ENCODE results near the gene DNAI1. TPM values are rescaled to one million over a fixed set of nuclear protein-coding genes. Genes with fewer than 3 reads are reported as not detected.

Gene DNAI1
- total and polyA plus RNA-seq, 2 of the 4 experiments (the other 2 are of a cell fraction) = not detected

GRCh38 chr9:34551751-34552605, 93.4 kb downstream of the DNAI1 start:
- Histone ChIP-seq H3K9me3 (ENCODE audit: control insufficient read depth, insufficient read depth, low read length) (no peaks in the 10 kb centered on the region), H4K20me1 (ENCODE audit: insufficient read depth, low read length) (no peaks in the 10 kb centered on the region), H2AK5ac (ENCODE audit: low read depth, low read length) (no peak overlapping the region), H2BK120ac (ENCODE audit: low read depth, low read length) (no peak overlapping the region), H3K79me1 (ENCODE audit: low read depth in 1 of 2, low read length in 2 of 2) (no peaks in the 10 kb centered on the region), H2BK15ac (ENCODE audit: low read depth, low read length) (no peak overlapping the region), H3K4me2 (ENCODE audit: low read depth, low read length) (no peak overlapping the region), H3K27me3 (ENCODE audit: control insufficient read depth, insufficient read depth, low read length) (peaks cover 59% of the 10 kb centered on the region), H3K9ac (ENCODE audit: low read depth, low read length) (no peak overlapping the region), H2AFZ (replicated peaks; ENCODE audit: low read length, poor library complexity) (no peak overlapping the region), H3K14ac (replicated peaks; ENCODE audit: low read depth, low read length) (no peak overlapping the region), H3K4me1 (ENCODE audit: control insufficient read depth, insufficient read depth, low read length) (no peaks in the 10 kb centered on the region), H3K9me1 (ENCODE audit: insufficient read depth, low read length) (no peaks in the 10 kb centered on the region), H2BK5ac (ENCODE audit: low read depth, low read length, poor library complexity, severe bottlenecking) (no peak overlapping the region), H3K56ac (ENCODE audit: extremely low read depth, insufficient read depth, low read length) (no peak overlapping the region), H2AK9ac (replicated peaks; ENCODE audit: low read depth, low read length, poor library complexity) (no peak overlapping the region), H3K18ac (ENCODE audit: low read depth, low read length) (no peak overlapping the region), H3K36me3 (ENCODE audit: control insufficient read depth, insufficient read depth, low read length) (no peaks in the 10 kb centered on the region), H3K4me3 (ENCODE audit: insufficient read depth, low read depth, low read length) (no peak overlapping the region), H4K91ac (ENCODE audit: insufficient read depth, low read depth, low read length) (no peak overlapping the region), H3K27ac (ENCODE audit: insufficient read depth, low read length) (no peak overlapping the region), H3K4ac (ENCODE audit: low read depth, low read length) (no peak overlapping the region), H3K23ac (ENCODE audit: low read depth, low read length) (no peak overlapping the region), H4K5ac (ENCODE audit: low read depth, low read length) (no peak overlapping the region), H4K8ac (ENCODE audit: low read depth in 2 of 2, low read length in 2 of 2) (no peak overlapping the region), H2BK20ac (ENCODE audit: low read depth, low read length) (no peak overlapping the region)
- DNase-seq = no peak
- TF ChIP-seq ELK1 (IDR thresholded peaks at IDR 0.05; ENCODE audit: borderline replicate concordance, low read depth, low read length) = no peak
- TF ChIP-seq SMC3 (IDR thresholded peaks at IDR 0.05; ENCODE audit: low read depth, low read length) = no peak
- no peak for TF ChIP-seq BHLHE40 (IDR thresholded peaks at IDR 0.05; ENCODE audit: low read depth, low read length)
- TF ChIP-seq CHD1 (IDR thresholded peaks at IDR 0.05; ENCODE audit: low read depth, low read length) = no peak
- TF ChIP-seq RAD21 (IDR thresholded peaks at IDR 0.05; ENCODE audit: low read length) = no peak
- no peak for TF ChIP-seq POLR2A (IDR thresholded peaks at IDR 0.05; ENCODE audit: low read depth, low read length)
- no peak for ATAC-seq (ENCODE audit: low read depth)
- POLR2A ChIA-PET (ENCODE audit: unreplicated experiment) = no interaction called here
- CTCF ChIA-PET = interaction anchor here (0.8 kb wide), 1 partner anchor 11 kb away, joined by 3 read pairs; no protein-coding TSS in a partner anchor
- WGBS, 2 experiments (ENCODE audit: extremely low coverage in 2 of 2, insufficient read length in 1 of 2) = 14% methylated on average over 1 of the region's 20 CpGs; no CpG with 5 or more reads in 1 of the 2 experiments
- dilution Hi-C loops (cut with HindIII; ENCODE audit: low sequenced_read_pairs, unreplicated experiment) (no loop called here), intact Hi-C loops (cut with micrococcal nuclease) (no loop called here), in situ Hi-C loops (cut with MboI; ENCODE audit: low sequenced_read_pairs) (loop anchor here (5.0 kb wide), 1 partner anchor 45 kb away; no protein-coding TSS in a partner anchor)
- no TSS peak for BruUV-seq (replicated peaks)

Data from IMR-90 (cell line).